ENCODE data around the gene ABCA6. TPM values are rescaled to one million over a fixed set of nuclear protein-coding genes. Genes with fewer than 3 reads are reported as not detected.

Gene ABCA6
- total and polyA plus RNA-seq, 9 of the 15 experiments (the other 6 are each of a cell fraction or from before 2014, with no cell fraction given): 0.06 to 0.73 (median 0.15) TPM

DNA sequence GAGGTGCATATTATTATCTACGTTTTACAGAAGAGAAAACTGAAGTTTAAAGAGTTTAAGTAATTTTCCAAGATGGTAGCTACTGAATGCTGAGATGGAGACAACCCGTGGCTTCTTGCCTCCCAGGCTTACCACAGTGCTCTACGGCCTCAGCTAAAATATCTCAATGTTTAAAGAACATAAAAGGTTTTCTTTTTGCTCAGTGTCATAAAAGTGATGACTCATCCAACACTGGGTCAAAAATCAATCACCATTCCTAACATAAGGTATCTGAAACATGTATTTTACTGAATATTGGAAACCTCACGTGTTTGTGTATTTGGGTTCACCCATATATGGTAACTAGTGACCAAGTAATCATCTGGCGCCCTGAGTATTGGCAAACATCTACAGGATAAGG, 99.4 kb downstream of the ABCA6 start (continued):
- TF ChIP-seq NFIC (IDR thresholded peaks at IDR 0.05) (no peak), NR2C1 (IDR thresholded peaks at IDR 0.05) (no peak), NR2C1 (tag; IDR thresholded peaks at IDR 0.05) (no peak), XRCC5 (IDR thresholded peaks at IDR 0.05; ENCODE audit: low read depth, low read length) (no peak), ZNF583 (CRISPR knock-in tag; IDR thresholded peaks at IDR 0.05) (no peak), MYBL2 (IDR thresholded peaks at IDR 0.05; ENCODE audit: low read depth) (no peak), MYBL2 (CRISPR knock-in tag; IDR thresholded peaks at IDR 0.05; ENCODE audit: borderline replicate concordance) (no peak), ELF4 (CRISPR knock-in tag; IDR thresholded peaks at IDR 0.05) (no peak), JUNB (CRISPR knock-in tag; conservative IDR thresholded peaks at IDR 0.05) (peak; percentile 64; the same call in 1 of the 2 replicates), ZNF124 (CRISPR knock-in tag; IDR thresholded peaks at IDR 0.05) (no peak), POU5F1 (IDR thresholded peaks at IDR 0.05; ENCODE audit: borderline replicate concordance, low read depth, low read length, partially characterized antibody) (no peak), KDM2B (CRISPR knock-in tag; IDR thresholded peaks at IDR 0.05) (no peak), PHF21A (IDR thresholded peaks at IDR 0.05; ENCODE audit: borderline replicate concordance, low read depth) (no peak)
- TF ChIP-seq, protein P1, sequence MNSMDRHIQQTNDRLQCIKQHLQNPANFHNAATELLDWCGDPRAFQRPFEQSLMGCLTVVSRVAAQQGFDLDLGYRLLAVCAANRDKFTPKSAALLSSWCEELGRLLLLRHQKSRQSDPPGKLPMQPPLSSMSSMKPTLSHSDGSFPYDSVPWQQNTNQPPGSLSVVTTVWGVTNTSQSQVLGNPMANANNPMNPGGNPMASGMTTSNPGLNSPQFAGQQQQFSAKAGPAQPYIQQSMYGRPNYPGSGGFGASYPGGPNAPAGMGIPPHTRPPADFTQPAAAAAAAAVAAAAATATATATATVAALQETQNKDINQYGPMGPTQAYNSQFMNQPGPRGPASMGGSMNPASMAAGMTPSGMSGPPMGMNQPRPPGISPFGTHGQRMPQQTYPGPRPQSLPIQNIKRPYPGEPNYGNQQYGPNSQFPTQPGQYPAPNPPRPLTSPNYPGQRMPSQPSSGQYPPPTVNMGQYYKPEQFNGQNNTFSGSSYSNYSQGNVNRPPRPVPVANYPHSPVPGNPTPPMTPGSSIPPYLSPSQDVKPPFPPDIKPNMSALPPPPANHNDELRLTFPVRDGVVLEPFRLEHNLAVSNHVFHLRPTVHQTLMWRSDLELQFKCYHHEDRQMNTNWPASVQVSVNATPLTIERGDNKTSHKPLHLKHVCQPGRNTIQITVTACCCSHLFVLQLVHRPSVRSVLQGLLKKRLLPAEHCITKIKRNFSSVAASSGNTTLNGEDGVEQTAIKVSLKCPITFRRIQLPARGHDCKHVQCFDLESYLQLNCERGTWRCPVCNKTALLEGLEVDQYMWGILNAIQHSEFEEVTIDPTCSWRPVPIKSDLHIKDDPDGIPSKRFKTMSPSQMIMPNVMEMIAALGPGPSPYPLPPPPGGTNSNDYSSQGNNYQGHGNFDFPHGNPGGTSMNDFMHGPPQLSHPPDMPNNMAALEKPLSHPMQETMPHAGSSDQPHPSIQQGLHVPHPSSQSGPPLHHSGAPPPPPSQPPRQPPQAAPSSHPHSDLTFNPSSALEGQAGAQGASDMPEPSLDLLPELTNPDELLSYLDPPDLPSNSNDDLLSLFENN (IDR thresholded peaks at IDR 0.05; ENCODE audit: low read depth in 2 of 2, low read length in 2 of 2): no peak
- TF ChIP-seq, protein P2, sequence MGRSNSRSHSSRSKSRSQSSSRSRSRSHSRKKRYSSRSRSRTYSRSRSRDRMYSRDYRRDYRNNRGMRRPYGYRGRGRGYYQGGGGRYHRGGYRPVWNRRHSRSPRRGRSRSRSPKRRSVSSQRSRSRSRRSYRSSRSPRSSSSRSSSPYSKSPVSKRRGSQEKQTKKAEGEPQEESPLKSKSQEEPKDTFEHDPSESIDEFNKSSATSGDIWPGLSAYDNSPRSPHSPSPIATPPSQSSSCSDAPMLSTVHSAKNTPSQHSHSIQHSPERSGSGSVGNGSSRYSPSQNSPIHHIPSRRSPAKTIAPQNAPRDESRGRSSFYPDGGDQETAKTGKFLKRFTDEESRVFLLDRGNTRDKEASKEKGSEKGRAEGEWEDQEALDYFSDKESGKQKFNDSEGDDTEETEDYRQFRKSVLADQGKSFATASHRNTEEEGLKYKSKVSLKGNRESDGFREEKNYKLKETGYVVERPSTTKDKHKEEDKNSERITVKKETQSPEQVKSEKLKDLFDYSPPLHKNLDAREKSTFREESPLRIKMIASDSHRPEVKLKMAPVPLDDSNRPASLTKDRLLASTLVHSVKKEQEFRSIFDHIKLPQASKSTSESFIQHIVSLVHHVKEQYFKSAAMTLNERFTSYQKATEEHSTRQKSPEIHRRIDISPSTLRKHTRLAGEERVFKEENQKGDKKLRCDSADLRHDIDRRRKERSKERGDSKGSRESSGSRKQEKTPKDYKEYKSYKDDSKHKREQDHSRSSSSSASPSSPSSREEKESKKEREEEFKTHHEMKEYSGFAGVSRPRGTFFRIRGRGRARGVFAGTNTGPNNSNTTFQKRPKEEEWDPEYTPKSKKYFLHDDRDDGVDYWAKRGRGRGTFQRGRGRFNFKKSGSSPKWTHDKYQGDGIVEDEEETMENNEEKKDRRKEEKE (IDR thresholded peaks at IDR 0.05; ENCODE audit: borderline replicate concordance in 1 of 2, control insufficient read depth in 1 of 2, low read depth in 2 of 2, low read length in 1 of 2): no peak
- TF ChIP-seq, protein P3, sequence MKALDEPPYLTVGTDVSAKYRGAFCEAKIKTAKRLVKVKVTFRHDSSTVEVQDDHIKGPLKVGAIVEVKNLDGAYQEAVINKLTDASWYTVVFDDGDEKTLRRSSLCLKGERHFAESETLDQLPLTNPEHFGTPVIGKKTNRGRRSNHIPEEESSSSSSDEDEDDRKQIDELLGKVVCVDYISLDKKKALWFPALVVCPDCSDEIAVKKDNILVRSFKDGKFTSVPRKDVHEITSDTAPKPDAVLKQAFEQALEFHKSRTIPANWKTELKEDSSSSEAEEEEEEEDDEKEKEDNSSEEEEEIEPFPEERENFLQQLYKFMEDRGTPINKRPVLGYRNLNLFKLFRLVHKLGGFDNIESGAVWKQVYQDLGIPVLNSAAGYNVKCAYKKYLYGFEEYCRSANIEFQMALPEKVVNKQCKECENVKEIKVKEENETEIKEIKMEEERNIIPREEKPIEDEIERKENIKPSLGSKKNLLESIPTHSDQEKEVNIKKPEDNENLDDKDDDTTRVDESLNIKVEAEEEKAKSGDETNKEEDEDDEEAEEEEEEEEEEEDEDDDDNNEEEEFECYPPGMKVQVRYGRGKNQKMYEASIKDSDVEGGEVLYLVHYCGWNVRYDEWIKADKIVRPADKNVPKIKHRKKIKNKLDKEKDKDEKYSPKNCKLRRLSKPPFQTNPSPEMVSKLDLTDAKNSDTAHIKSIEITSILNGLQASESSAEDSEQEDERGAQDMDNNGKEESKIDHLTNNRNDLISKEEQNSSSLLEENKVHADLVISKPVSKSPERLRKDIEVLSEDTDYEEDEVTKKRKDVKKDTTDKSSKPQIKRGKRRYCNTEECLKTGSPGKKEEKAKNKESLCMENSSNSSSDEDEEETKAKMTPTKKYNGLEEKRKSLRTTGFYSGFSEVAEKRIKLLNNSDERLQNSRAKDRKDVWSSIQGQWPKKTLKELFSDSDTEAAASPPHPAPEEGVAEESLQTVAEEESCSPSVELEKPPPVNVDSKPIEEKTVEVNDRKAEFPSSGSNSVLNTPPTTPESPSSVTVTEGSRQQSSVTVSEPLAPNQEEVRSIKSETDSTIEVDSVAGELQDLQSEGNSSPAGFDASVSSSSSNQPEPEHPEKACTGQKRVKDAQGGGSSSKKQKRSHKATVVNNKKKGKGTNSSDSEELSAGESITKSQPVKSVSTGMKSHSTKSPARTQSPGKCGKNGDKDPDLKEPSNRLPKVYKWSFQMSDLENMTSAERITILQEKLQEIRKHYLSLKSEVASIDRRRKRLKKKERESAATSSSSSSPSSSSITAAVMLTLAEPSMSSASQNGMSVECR (CRISPR knock-in tag; IDR thresholded peaks at IDR 0.05): no peak
- TF ChIP-seq, protein P4, sequence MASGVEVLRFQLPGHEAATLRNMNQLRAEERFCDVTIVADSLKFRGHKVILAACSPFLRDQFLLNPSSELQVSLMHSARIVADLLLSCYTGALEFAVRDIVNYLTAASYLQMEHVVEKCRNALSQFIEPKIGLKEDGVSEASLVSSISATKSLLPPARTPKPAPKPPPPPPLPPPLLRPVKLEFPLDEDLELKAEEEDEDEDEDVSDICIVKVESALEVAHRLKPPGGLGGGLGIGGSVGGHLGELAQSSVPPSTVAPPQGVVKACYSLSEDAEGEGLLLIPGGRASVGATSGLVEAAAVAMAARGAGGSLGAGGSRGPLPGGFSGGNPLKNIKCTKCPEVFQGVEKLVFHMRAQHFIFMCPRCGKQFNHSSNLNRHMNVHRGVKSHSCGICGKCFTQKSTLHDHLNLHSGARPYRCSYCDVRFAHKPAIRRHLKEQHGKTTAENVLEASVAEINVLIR (CRISPR knock-in tag; IDR thresholded peaks at IDR 0.05): no peak

Data from K562 (cell line).